GM12878 (cell line): ENCODE results near the gene STEAP1B. TPM values are rescaled to one million over a fixed set of nuclear protein-coding genes. Genes with fewer than 3 reads are reported as not detected.

ENCODE experiments used
- ATAC-seq: fragments of 200-7000 bp; cut with Tn5 transposase; 3 replicates; pipeline ENCODE4 v1.9.1; 2020; ENCODE audit warnings: mild to moderate bottlenecking, moderate library complexity
- BruUV-seq: library from RNA; stranded (reverse); fragments of 400-500 nt; replicated peaks from 2 replicates; lab custom pipeline; 2021; lab: Mats Ljungman, UMichigan
- CTCF ChIA-PET: fragments of 300-600 bp; sonication (Branson Sonifier 250); formaldehyde crosslinking; extraction: SDS; loops from one replicate; lab custom pipeline; 2021; ENCODE audit warnings: inconsistent platforms; lab: Yijun Ruan, JAX
- POLR2A ChIA-PET: fragments of 350-600 bp; formaldehyde crosslinking; extraction: SDS; loops from one replicate; lab custom pipeline; 2021; ENCODE audit warnings: inconsistent platforms; lab: Charles Lee
- RAD21 ChIA-PET: fragments of 300-600 bp; sonication (Branson Sonifier 250); formaldehyde crosslinking; loops from one replicate; lab custom pipeline; 2023; ENCODE audit warnings: antibody characterized with exemption; ENCODE audit not compliant: unreplicated experiment; lab: Charles Lee
- SMC1A ChIA-PET: fragments of 300-600 bp; sonication (Branson Sonifier 250); formaldehyde crosslinking; loops from one replicate; lab custom pipeline; 2023; ENCODE audit not compliant: unreplicated experiment, uncharacterized antibody; lab: Charles Lee
- DNase-seq: peaks from one replicate; pipeline ENCODE4 v3.0.0-alpha.2; 2011; ENCODE audit warnings: low read depth, low spot score
- FAIRE-seq: peaks from 3 replicates; lab custom pipeline; 2011; peaks lifted over from hg19 to GRCh38; lab: Jason Lieb, UNC
- H2AFZ ChIP-seq: 2 replicates; pipeline ENCODE4 v1.6.0; 2011; ENCODE audit warnings: low read depth, low read length, control low read depth; ENCODE audit not compliant: control insufficient read depth
- H3K27ac ChIP-seq: 2 replicates; pipeline ENCODE4 v1.5.1; 2011; ENCODE audit warnings: control low read depth; ENCODE audit not compliant: control insufficient read depth, insufficient read depth
- H3K27me3 ChIP-seq, 2 experiments: replicated peaks in 1 of 2; 2 replicates each; pipeline versions ENCODE4 v1.6.0 to v1.6.1; 2011; ENCODE audit warnings: low read length in 1 of 2; ENCODE audit not compliant: control insufficient read depth in 2 of 2, insufficient read depth in 2 of 2
- H3K36me3 ChIP-seq, 2 experiments: 2 replicates each; pipeline ENCODE4 v1.5.1; 2011; ENCODE audit warnings: low read length in 1 of 2; ENCODE audit not compliant: control insufficient read depth in 2 of 2, insufficient read depth in 2 of 2
- H3K4me1 ChIP-seq: 2 replicates; pipeline ENCODE4 v1.6.1; 2011; ENCODE audit warnings: mild to moderate bottlenecking, low read length, moderate library complexity, mixed read lengths; ENCODE audit not compliant: control insufficient read depth, insufficient read depth
- H3K4me2 ChIP-seq: 2 replicates; pipeline ENCODE4 v1.6.0; 2011; ENCODE audit warnings: control low read depth; ENCODE audit not compliant: control insufficient read depth, insufficient read depth
- H3K4me3 ChIP-seq: fragments of 200-600 bp; sonication (generic); 2 replicates; pipeline ENCODE4 v1.5.1; 2016
- H3K79me2 ChIP-seq: 2 replicates; pipeline ENCODE4 v1.6.0; 2011; ENCODE audit warnings: low read length; ENCODE audit not compliant: control insufficient read depth, insufficient read depth
- H3K9ac ChIP-seq: 2 replicates; pipeline ENCODE4 v1.8.0; 2011; ENCODE audit warnings: low read length, control low read depth, mixed read lengths; ENCODE audit not compliant: control insufficient read depth, insufficient read depth
- H3K9me3 ChIP-seq: replicated peaks from 3 replicates; pipeline ENCODE4 v1.5.1; 2011; ENCODE audit warnings: mild to moderate bottlenecking, low read length; ENCODE audit not compliant: control insufficient read depth, insufficient read depth
- H4K20me1 ChIP-seq: 2 replicates; pipeline ENCODE4 v1.6.0; 2011; ENCODE audit not compliant: control insufficient read depth, insufficient read depth
- CEBPB ChIP-seq, 2 experiments: fragments of 150-350 bp in 1 of 2; IDR thresholded peaks; 2 replicates each; pipeline ENCODE4 v1.6.1; 2012 to 2014; ENCODE audit warnings: low read depth in 2 of 2, low read length in 2 of 2, borderline replicate concordance in 1 of 2, inconsistent platforms in 1 of 2
- CREB1 ChIP-seq: IDR thresholded peaks from 2 replicates; pipeline ENCODE4 v1.6.1; 2012; ENCODE audit warnings: low read depth, mild to moderate bottlenecking, inconsistent platforms
- CUX1 ChIP-seq: IDR thresholded peaks from 2 replicates; pipeline ENCODE4 v1.6.1; 2012; ENCODE audit warnings: improper control_type of control experiment, low read depth, low read length; ENCODE audit not compliant: insufficient replicate concordance
- DPF2 ChIP-seq: fragments of 450-650 bp; IDR thresholded peaks from 2 replicates; pipeline ENCODE4 v1.6.1; 2017; ENCODE audit warnings: mild to moderate bottlenecking
- IRF4 ChIP-seq: IDR thresholded peaks from 2 replicates; pipeline ENCODE4 v1.6.1; 2011; ENCODE audit warnings: low read depth, low read length
- KAT2A ChIP-seq: conservative IDR thresholded peaks from 2 replicates; pipeline ENCODE4 v1.6.1; 2011; ENCODE audit warnings: low read depth, low read length; ENCODE audit not compliant: control insufficient read depth
- KDM1A ChIP-seq: fragments of 200-600 bp; sonication (generic); IDR thresholded peaks from 2 replicates; pipeline ENCODE4 v1.6.1; 2016; ENCODE audit warnings: borderline replicate concordance
- LARP7 ChIP-seq: fragments of 450-650 bp; IDR thresholded peaks from 2 replicates; pipeline ENCODE4 v1.6.1; 2017; ENCODE audit warnings: mild to moderate bottlenecking
- MLLT1 ChIP-seq: fragments of 450-650 bp; IDR thresholded peaks from 2 replicates; pipeline ENCODE4 v1.6.1; 2016; ENCODE audit warnings: mild to moderate bottlenecking
- RAD21 ChIP-seq: IDR thresholded peaks from 2 replicates; pipeline ENCODE4 v1.6.1; 2011; ENCODE audit warnings: mild to moderate bottlenecking, low read depth, low read length, moderate library complexity; ENCODE audit not compliant: insufficient read depth
- SMAD1 ChIP-seq: fragments of 450-650 bp; IDR thresholded peaks from 2 replicates; pipeline ENCODE4 v1.6.1; 2018; ENCODE audit warnings: mild to moderate bottlenecking, low read depth; ENCODE audit not compliant: partially characterized antibody
- SMC3 ChIP-seq: IDR thresholded peaks from 2 replicates; pipeline ENCODE4 v1.6.1; 2011; ENCODE audit warnings: low read length, improper control_type of control experiment, borderline replicate concordance
- TCF3 ChIP-seq: IDR thresholded peaks from 2 replicates; pipeline ENCODE4 v1.6.1; 2012; ENCODE audit warnings: low read depth, mild to moderate bottlenecking, low read length, borderline replicate concordance; ENCODE audit not compliant: insufficient read depth
- YY1 ChIP-seq: IDR thresholded peaks from 2 replicates; pipeline ENCODE4 v1.6.1; 2011; ENCODE audit warnings: low read depth, mild to moderate bottlenecking, low read length
- WGBS: methylation state at CpG from one replicate; pipeline ENCODE4 v1.1.6; 2016; ENCODE audit warnings: low lambda C conversion rate; ENCODE audit not compliant: insufficient replicate concordance, insufficient coverage; ENCODE audit errors: missing lambda C conversion rate; 5-methylcytosine and 5-hydroxymethylcytosine counted together
- in situ Hi-C: fragments of 300-500 bp; cut with MboI; formaldehyde crosslinking; loops from 9 replicates; pipeline ENCODE4 v1.14.3; 2018; ENCODE audit warnings: mixed read lengths
- intact Hi-C: fragments of 100-400 bp; cut with micrococcal nuclease; formaldehyde crosslinking; loops from one replicate; pipeline ENCODE4 v1.14.2; 2022; ENCODE audit not compliant: unreplicated experiment
- polyA plus RNA-seq, 11 experiments: library from polyadenylated mRNA; depleted of rRNA in 4 of 11; unstranded in 6 of 11; stranded (reverse) in 5 of 11; fragments of >200 nt; fragmentation: Nextera tagmentation in 4 of 11; fragmentation: Illumina TruSeq in 1 of 11; extraction: Ambion mirVana in 4 of 11; extraction: Trizol in 1 of 11; gene quantifications; 1 replicate in 1 of 11; 2 replicates in 10 of 11; pipeline versions ENCODE4 v1.2.1 to v1.2.3, GENCODE V29; 2011 to 2016; ENCODE audit warnings: inconsistent platforms in 2 of 11, missing spikeins in 2 of 11, low read depth in 1 of 11
- total RNA-seq, 4 experiments: library from RNA; depleted of rRNA in 3 of 4; stranded (reverse); fragments of >200 nt in 3 of 4; fragmentation: Illumina TruSeq in 1 of 4; extraction: Trizol in 1 of 4; gene quantifications; 2 replicates each; pipeline versions ENCODE4 v1.2.1 to v1.2.3, GENCODE V29; 2013 to 2021
- TF ChIP-seq, protein P1 (sequence below): fragments of 450-650 bp; formaldehyde crosslinking; IDR thresholded peaks from 2 replicates; pipeline ENCODE4 v1.4.0; 2022; ENCODE audit warnings: mild to moderate bottlenecking, moderate library complexity

The STEAP1B gene
- total and polyA plus RNA-seq, 10 of the 15 experiments (the other 5 are each of a cell fraction or from before 2014, with no cell fraction given) = 0.14 TPM; not detected in 9

DNA sequence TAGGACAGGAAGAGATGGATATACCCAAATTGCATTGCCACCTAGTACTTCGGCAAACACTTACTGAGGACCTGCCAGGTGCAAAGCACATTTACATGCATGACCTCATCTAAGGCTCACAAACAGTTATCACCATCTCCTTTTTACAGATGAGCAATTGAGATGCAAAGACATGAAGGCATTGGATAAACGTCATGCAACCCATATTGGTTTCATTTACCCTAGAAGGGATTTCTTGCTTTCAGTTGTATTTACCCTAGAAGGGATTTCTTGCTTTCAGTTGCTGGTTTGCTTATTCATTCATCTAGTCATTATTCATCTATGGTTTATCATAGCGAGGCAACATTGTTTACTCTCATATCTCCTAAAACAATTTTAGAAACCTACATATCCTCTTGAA is 52.2 kb downstream of the STEAP1B start:
- SMC1A ChIA-PET = interaction anchor here (1.4 to 3.6 kb wide), 3 partner anchors 13 to 103 kb away, joined by 3 to 38 read pairs (median 3); no protein-coding TSS in a partner anchor
- ATAC-seq (peak; percentile 84), DNase-seq (peak; percentile 88), FAIRE-seq (peak; percentile 79)
- Histone ChIP-seq H3K9me3 (no peaks in the 10 kb centered on the region), H3K27ac (peak overlapping the region; percentile 35), H3K9ac (no peak overlapping the region), H2AFZ (no peak overlapping the region), H3K4me1 (peaks cover 42% of the 10 kb centered on the region), H3K36me3 (no peaks in the 10 kb centered on the region), H3K79me2 (no peaks in the 10 kb centered on the region), H4K20me1 (no peaks in the 10 kb centered on the region), H3K4me3 (no peak overlapping the region), H3K27me3 (no peaks in the 10 kb centered on the region), H3K4me2 (peak overlapping the region; percentile 45; the same call in 1 of the 2 replicates)
- CTCF ChIA-PET = interaction anchor here (1.2 kb wide), 1 partner anchor 340 kb away, joined by 3 read pairs; no protein-coding TSS in a partner anchor
- no TSS peak for BruUV-seq
- 0% methylated on average over 3 of the region's 3 CpGs for WGBS
- RAD21 ChIA-PET = interaction anchor here (1.4 kb wide), 1 partner anchor 12 kb away, joined by 8 read pairs; no protein-coding TSS in a partner anchor
- intact Hi-C loops (loop anchor here (1.0 to 10.0 kb wide), 4 partner anchors 45 to 503 kb away; partner anchors contain the start of gene CDCA7L), in situ Hi-C loops (no loop called here)
- POLR2A ChIA-PET = no interaction called here
- TF ChIP-seq YY1 = no peak
- TF ChIP-seq RAD21 = no peak
- TF ChIP-seq KDM1A = no peak
- TF ChIP-seq SMC3 = no peak; the same call in 1 of the 2 replicates
- TF ChIP-seq, protein P1, sequence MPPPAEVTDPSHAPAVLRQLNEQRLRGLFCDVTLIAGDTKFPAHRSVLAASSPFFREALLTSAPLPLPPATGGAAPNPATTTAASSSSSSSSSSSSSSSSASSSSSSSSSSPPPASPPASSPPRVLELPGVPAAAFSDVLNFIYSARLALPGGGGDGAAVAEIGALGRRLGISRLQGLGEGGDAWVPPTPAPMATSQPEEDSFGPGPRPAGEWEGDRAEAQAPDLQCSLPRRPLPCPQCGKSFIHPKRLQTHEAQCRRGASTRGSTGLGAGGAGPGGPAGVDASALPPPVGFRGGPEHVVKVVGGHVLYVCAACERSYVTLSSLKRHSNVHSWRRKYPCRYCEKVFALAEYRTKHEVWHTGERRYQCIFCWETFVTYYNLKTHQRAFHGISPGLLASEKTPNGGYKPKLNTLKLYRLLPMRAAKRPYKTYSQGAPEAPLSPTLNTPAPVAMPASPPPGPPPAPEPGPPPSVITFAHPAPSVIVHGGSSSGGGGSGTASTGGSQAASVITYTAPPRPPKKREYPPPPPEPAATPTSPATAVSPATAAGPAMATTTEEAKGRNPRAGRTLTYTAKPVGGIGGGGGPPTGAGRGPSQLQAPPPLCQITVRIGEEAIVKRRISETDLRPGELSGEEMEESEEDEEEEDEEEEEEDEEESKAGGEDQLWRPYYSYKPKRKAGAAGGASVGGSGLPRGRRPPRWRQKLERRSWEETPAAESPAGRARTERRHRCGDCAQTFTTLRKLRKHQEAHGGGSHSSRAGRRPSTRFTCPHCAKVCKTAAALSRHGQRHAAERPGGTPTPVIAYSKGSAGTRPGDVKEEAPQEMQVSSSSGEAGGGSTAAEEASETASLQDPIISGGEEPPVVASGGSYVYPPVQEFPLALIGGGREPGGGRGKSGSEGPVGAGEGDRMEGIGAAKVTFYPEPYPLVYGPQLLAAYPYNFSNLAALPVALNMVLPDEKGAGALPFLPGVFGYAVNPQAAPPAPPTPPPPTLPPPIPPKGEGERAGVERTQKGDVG = no peak
- peak; percentile 84 for TF ChIP-seq TCF3
- peak in 1 of 2 experiments; percentile 73; a peak in 1 of 4 replicates for TF ChIP-seq CEBPB (IDR thresholded peaks at IDR 0.05; ENCODE audit: borderline replicate concordance in 1 of 2, low read depth in 2 of 2, low read length in 2 of 2)
- TF ChIP-seq DPF2 = peak; percentile 87; the same call in 1 of the 2 replicates
- TF ChIP-seq CREB1 = peak; percentile 95
- no peak for TF ChIP-seq SMAD1
- TF ChIP-seq KAT2A = no peak
- no peak for TF ChIP-seq LARP7
- no peak for TF ChIP-seq CUX1
- TF ChIP-seq MLLT1 = no peak
- TF ChIP-seq IRF4 = peak; percentile 76
